ENCODE data around the gene PLOD3.

GRCh38 chr7:101195884-101196283, 21.5 kb downstream of the PLOD3 start:
- no peak for TF ChIP-seq CTCF (IDR thresholded peaks at IDR 0.05)
- TF ChIP-seq POLR2A (IDR thresholded peaks at IDR 0.05) = no peak
